Activated naive CD4-positive, alpha-beta T cell treated with anti-CD3 and anti-CD28 coated beads, Interleukin-2, amount 50 U/mL, for 24 hours (primary cell): Measurements from ENCODE around the gene NSMCE1.
A peak's percentile ranks its signal among the peaks of the same experiment; 100 is the strongest.
"Not testable (repeated sequence)": the region's sequence is repeated elsewhere in the genome, so short reads cannot be mapped to it uniquely, and the experiment has no call there.

Source experiments
- H3K27ac Mint-ChIP-seq: one replicate; pipeline ENCODE4 v1.8.0; 2021; ENCODE audit warnings: mild to moderate bottlenecking, mixed read lengths
- H3K27me3 Mint-ChIP-seq: one replicate; pipeline ENCODE4 v1.8.0; 2021; ENCODE audit warnings: mixed read lengths
- H3K36me3 Mint-ChIP-seq: one replicate; pipeline ENCODE4 v1.8.0; 2021; ENCODE audit warnings: mixed read lengths
- H3K4me1 Mint-ChIP-seq: one replicate; pipeline ENCODE4 v1.8.0; 2021; ENCODE audit warnings: mixed read lengths
- H3K4me3 Mint-ChIP-seq: one replicate; pipeline ENCODE4 v1.8.0; 2021; ENCODE audit warnings: mild to moderate bottlenecking, mixed read lengths
- H3K9me3 Mint-ChIP-seq: one replicate; pipeline ENCODE4 v1.8.0; 2021; ENCODE audit warnings: mixed read lengths

NSMCE1 gene

DNA sequence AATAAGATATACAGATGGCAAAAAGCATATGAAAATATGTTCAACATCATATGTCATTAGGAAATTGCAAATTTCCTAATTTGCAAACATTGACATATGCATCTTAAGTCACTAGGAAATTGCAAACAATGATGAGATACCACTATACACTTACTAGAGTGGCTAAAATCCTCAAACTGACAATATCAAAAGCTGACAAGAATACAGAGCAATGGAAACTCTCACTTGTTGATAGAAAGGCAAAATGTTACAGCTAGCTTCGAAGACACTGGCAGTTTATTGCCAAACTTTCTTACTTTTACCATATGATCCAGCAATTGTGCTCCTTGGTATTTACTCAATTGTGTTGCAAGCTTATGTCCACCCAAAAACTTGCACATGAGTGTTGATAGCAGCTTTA, 40.2 kb upstream of the NSMCE1 start:
- Mint-ChIP-seq H3K27me3 (no peaks in the 10 kb centered on the region), H3K36me3 (no peaks in the 10 kb centered on the region), H3K4me1 (peaks cover 18% of the 10 kb centered on the region), H3K9me3 (no peaks in the 10 kb centered on the region), H3K27ac (no peak overlapping the region), H3K4me3 (no peak overlapping the region)

DNA sequence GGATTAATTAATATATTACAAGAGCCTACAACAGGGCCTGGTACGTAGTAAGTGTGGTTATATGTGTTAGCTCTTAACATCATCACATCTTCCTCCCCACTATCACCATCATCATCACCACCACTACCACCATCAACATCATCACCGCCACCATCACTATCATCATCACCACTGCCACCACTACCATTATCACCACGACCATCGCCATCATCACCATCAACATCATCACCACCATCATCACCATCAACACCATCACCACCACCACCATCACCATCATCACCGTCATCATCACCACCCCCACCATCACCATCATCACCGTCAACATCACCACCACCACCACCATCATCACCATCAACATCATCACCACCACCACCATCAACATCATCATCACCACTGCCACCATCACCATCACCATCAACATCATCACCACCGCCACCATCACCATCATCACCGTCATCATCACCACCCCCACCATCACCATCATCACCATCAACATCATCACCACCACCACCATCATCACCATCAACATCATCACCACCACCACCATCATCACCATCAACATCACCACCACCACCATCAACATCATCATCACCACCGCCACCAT, 37.4 kb upstream of the NSMCE1 start:
- no peak overlapping the region for H3K27ac Mint-ChIP-seq
- H3K27me3 Mint-ChIP-seq: no peaks in the 10 kb centered on the region
- H3K9me3 Mint-ChIP-seq: no peaks in the 10 kb centered on the region
- no peak overlapping the region for H3K4me3 Mint-ChIP-seq
- H3K36me3 Mint-ChIP-seq: no peaks in the 10 kb centered on the region
- peaks cover 10% of the 10 kb centered on the region for H3K4me1 Mint-ChIP-seq

- Mint-ChIP-seq H3K4me3 (no peak overlapping the region), H3K27me3 (no peaks in the 10 kb centered on the region), H3K36me3 (no peaks in the 10 kb centered on the region), H3K9me3 (no peaks in the 10 kb centered on the region), H3K4me1 (peaks cover 10% of the 10 kb centered on the region), H3K27ac (no peak overlapping the region)
Measured at GRCh38 chr16:27304881-27305745, 36.5 kb upstream of the NSMCE1 start.

GRCh38 chr16:27304102-27304501, 35.5 kb upstream of the NSMCE1 start:
- H3K36me3 Mint-ChIP-seq: no peaks in the 10 kb centered on the region
- peaks cover 10% of the 10 kb centered on the region for H3K4me1 Mint-ChIP-seq
- no peak overlapping the region for H3K27ac Mint-ChIP-seq
- no peaks in the 10 kb centered on the region for H3K27me3 Mint-ChIP-seq
- H3K4me3 Mint-ChIP-seq: no peak overlapping the region
- no peaks in the 10 kb centered on the region for H3K9me3 Mint-ChIP-seq

- Mint-ChIP-seq H3K9me3 (no peaks in the 10 kb centered on the region), H3K27me3 (no peaks in the 10 kb centered on the region), H3K4me1 (peaks cover 13% of the 10 kb centered on the region), H3K4me3 (no peak overlapping the region), H3K27ac (peak overlapping the region; percentile 37), H3K36me3 (no peaks in the 10 kb centered on the region)
Measured at GRCh38 chr16:27303256-27304100, 34.9 kb upstream of the NSMCE1 start.

GRCh38 chr16:27302126-27302525, 33.6 kb upstream of the NSMCE1 start:
- Mint-ChIP-seq H3K4me3 (no peak overlapping the region), H3K4me1 (peaks cover 19% of the 10 kb centered on the region), H3K27ac (no peak overlapping the region), H3K27me3 (no peaks in the 10 kb centered on the region), H3K36me3 (no peaks in the 10 kb centered on the region), H3K9me3 (no peaks in the 10 kb centered on the region)

DNA sequence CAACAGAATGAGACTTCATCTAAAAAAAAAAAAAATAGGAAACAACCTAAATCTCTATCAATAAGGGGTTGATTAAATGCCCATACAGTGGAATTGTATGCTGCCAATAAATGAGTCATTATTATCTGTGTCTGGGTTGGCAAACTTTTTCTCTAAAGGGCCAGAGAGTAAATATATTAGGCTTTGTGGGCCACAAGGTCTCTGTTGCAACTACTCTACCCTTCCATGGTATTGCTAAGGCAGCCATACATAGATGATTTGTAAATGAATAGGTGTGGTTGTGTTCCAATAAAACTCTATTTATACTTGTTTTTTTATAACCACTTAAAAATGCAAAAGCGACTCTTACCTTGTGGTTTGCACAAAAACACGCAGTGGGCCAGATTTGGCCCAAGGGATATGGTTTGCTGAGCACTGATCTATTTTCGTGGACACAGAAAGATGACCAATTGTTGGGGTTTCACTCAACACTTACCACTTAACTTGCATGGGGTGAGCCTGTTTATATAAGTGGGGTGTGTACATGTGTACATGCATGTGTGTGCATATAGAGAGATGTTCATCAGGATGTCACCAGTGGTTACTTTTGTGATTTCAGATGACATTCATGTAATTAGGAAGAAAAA, 32.8 kb upstream of the NSMCE1 start:
- Mint-ChIP-seq H3K36me3 (no peaks in the 10 kb centered on the region), H3K9me3 (no peaks in the 10 kb centered on the region), H3K4me3 (no peak overlapping the region), H3K27me3 (no peaks in the 10 kb centered on the region), H3K4me1 (peaks cover 20% of the 10 kb centered on the region), H3K27ac (no peak overlapping the region)

DNA sequence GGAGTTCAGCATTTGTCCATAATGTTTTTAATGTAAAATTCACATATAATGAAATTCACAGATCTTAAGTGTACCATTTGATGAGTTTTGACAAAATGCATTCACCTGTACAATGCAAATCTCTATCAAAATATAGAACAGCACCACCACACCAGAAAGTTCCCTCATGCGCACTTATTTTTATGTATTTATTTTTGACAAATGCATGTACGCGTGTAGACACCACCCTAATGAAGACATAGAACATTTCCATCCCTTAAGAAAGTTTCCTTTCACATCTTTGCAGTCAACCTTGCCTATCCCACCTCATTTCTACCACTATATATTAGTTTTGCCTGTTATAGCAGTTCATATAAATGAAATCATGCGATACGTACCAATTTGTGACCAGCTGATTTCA, 29.6 kb upstream of the NSMCE1 start:
- no peaks in the 10 kb centered on the region for H3K36me3 Mint-ChIP-seq
- H3K4me3 Mint-ChIP-seq: no peak overlapping the region
- H3K27me3 Mint-ChIP-seq: no peaks in the 10 kb centered on the region
- no peak overlapping the region for H3K27ac Mint-ChIP-seq
- H3K4me1 Mint-ChIP-seq: peaks cover 19% of the 10 kb centered on the region
- no peaks in the 10 kb centered on the region for H3K9me3 Mint-ChIP-seq

- H3K4me1 Mint-ChIP-seq: peaks cover 45% of the 10 kb centered on the region
- no peak overlapping the region for H3K27ac Mint-ChIP-seq
- no peak overlapping the region for H3K4me3 Mint-ChIP-seq
- no peaks in the 10 kb centered on the region for H3K9me3 Mint-ChIP-seq
- no peaks in the 10 kb centered on the region for H3K27me3 Mint-ChIP-seq
- H3K36me3 Mint-ChIP-seq: no peaks in the 10 kb centered on the region
Measured at GRCh38 chr16:27293343-27293742, 24.8 kb upstream of the NSMCE1 start.

- no peaks in the 10 kb centered on the region for H3K27me3 Mint-ChIP-seq
- no peak overlapping the region for H3K4me3 Mint-ChIP-seq
- peaks cover 7% of the 10 kb centered on the region for H3K9me3 Mint-ChIP-seq
- H3K36me3 Mint-ChIP-seq: no peaks in the 10 kb centered on the region
- peaks cover 49% of the 10 kb centered on the region for H3K4me1 Mint-ChIP-seq
- peak overlapping the region; percentile 43 for H3K27ac Mint-ChIP-seq
Measured at GRCh38 chr16:27291722-27292240, 23.2 kb upstream of the NSMCE1 start.

GRCh38 chr16:27291106-27291505, 22.5 kb upstream of the NSMCE1 start:
- H3K36me3 Mint-ChIP-seq: no peaks in the 10 kb centered on the region
- H3K9me3 Mint-ChIP-seq: peaks cover 7% of the 10 kb centered on the region
- H3K27ac Mint-ChIP-seq: peak overlapping the region; percentile 52
- peak overlapping the region; percentile 8 for H3K4me3 Mint-ChIP-seq
- peaks cover 51% of the 10 kb centered on the region for H3K4me1 Mint-ChIP-seq
- no peaks in the 10 kb centered on the region for H3K27me3 Mint-ChIP-seq

DNA sequence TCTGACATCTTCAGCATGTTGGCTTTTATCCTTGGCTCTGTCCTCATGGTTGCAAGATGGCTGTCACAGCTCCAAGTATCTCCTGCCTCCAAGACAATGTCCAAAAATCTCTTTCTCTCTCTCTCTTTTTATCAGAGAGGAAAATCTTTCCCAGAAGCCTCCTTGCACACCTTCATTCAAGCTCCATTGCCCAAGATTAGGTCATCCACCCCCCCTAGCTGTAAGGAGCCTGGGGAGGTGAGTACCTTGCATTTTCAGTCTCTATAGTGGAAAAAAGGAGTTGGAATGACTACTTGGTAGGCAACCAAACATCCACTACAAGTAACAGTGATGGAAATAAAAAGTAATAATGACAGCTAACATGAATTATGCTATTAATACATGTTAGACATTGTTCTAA, 22.0 kb upstream of the NSMCE1 start:
- peaks cover 7% of the 10 kb centered on the region for H3K9me3 Mint-ChIP-seq
- H3K36me3 Mint-ChIP-seq: no peaks in the 10 kb centered on the region
- H3K4me3 Mint-ChIP-seq: peak overlapping the region; percentile 8
- H3K4me1 Mint-ChIP-seq: peaks cover 54% of the 10 kb centered on the region
- H3K27ac Mint-ChIP-seq: peak overlapping the region; percentile 61
- no peaks in the 10 kb centered on the region for H3K27me3 Mint-ChIP-seq

GRCh38 chr16:27289669-27290068, 21.1 kb upstream of the NSMCE1 start:
- H3K4me1 Mint-ChIP-seq: peaks cover 63% of the 10 kb centered on the region
- no peaks in the 10 kb centered on the region for H3K36me3 Mint-ChIP-seq
- H3K9me3 Mint-ChIP-seq: peaks cover 7% of the 10 kb centered on the region
- peak overlapping the region; percentile 47 for H3K4me3 Mint-ChIP-seq
- no peaks in the 10 kb centered on the region for H3K27me3 Mint-ChIP-seq
- peak overlapping the region; percentile 24 for H3K27ac Mint-ChIP-seq

- peaks cover 76% of the 10 kb centered on the region for H3K4me1 Mint-ChIP-seq
- H3K27ac Mint-ChIP-seq: not testable (repeated sequence)
Measured at GRCh38 chr16:27288313-27288712, 19.7 kb upstream of the NSMCE1 start.

GRCh38 chr16:27287887-27288286, 19.3 kb upstream of the NSMCE1 start:
- peaks cover 80% of the 10 kb centered on the region for H3K4me1 Mint-ChIP-seq
- no peak overlapping the region for H3K27ac Mint-ChIP-seq
- no peaks in the 10 kb centered on the region for H3K27me3 Mint-ChIP-seq
- no peaks in the 10 kb centered on the region for H3K36me3 Mint-ChIP-seq
- H3K4me3 Mint-ChIP-seq: no peak overlapping the region
- peaks cover 7% of the 10 kb centered on the region for H3K9me3 Mint-ChIP-seq

More at GRCh38 chr16:27288313-27288712, 19.7 kb upstream of the NSMCE1 start:
- H3K4me3 Mint-ChIP-seq, H3K27me3 Mint-ChIP-seq, H3K9me3 Mint-ChIP-seq, H3K36me3 Mint-ChIP-seq: not testable (repeated sequence)
